HCEC 1CT (cell line): Measurements from ENCODE around the gene TLNRD1.

Experiments
- DNase-seq: peaks from one replicate; pipeline ENCODE4 v3.0.0-alpha.2; 2017

TLNRD1 gene

DNA sequence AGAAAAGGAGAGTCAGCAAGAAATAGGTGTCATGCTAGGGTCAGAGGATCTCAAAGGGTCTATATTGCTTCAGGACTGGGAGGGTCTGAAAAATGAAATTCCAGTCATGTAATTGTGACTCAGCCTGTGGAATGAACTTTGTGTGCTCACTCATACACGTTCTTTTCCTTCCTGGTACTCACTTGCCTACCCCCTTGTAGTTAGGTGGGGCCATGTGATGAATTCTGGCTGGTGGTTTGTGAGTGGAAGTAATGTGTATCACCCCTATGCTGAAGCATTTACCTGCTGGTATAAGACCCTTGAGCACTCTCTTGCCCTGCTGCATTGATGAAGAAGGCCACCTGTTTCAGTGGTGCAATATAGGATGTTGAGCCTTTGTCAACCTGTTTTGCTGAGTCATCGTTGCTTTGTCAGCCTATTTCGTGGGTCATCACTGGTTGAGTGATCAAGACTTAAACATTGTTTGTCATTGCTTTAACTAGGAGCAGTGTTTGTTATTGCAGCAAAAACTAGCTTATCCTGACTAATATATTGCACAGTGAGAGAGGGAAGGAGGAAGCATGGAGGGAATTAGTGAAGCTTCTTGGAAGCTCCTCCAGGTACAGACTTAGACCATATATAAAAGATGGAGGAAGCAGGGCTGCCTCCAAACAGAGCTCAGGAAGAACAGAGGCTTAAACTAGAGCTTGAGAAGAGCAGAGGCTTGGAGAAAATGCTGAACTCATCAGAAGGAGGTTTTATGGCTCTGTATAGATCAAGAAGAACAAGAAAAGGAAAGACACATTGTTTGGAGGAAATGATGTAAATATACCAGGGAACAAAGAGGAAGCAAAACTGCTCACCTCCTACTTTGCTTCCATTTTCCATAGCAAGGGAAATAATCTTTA is 28.9 kb downstream of the TLNRD1 start:
- DNase-seq, result peak; percentile 17

DNA sequence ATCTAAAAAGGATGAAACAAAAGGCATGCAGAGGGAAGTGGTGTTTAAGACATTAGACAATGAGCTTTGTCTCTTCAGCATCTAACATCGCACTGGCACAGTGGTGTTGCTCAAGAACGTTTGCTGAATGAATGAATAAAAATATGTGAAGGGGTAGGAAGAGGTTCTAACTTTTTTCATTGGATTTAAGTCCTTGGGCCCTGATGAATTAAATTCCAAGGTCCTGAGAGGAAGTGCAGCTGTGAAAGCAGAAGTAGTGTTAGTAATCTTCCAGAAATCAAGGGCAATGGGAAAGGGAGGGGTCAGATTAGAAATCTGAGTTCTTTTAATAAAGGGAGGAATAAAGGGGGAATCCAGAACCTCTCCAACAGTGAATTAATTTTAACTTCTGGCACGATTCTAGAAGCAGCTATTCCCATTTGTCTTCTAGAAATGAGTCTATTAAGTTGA is 29.6 kb downstream of the TLNRD1 start:
- DNase-seq, result no peak

DNA sequence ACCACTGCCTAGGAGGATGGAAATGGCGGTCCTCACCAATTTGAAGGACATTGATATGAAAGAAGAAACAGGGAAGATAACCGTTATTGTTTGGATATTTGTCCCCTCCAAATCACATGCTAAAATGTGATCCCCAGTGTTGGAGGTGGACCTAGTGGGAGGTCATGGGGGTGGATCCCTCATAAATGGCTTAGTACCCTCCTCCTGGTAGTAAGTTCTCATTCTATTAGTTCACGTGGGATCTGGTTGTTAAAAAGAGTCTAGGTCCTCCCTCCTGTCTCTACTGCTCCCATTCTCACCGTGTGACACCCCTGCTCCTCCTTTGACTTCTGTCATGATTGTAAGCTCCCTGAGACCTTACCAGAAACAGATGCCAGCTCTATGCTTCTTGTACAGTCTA is 30.5 kb downstream of the TLNRD1 start:
- no peak for DNase-seq

DNA sequence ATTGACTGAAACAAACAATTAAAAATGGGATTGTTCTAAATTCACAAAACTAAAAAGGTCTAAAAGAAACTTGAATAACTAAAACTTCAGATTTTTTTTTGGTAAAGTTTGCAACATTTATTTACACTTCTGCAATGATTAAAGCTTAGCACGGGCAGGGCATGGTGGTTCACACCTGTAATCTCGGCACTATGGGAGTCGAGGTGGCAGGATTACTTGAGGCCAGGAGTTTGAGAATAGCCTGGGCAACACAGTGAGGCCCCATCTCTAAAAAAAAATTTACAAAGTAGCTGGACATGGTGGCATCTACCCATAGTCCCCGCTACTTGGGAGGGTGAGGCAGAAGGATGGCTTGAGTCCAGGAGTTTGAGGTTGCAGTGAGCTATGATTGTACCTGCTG is 31.6 kb downstream of the TLNRD1 start:
- DNase-seq, result no peak

DNA sequence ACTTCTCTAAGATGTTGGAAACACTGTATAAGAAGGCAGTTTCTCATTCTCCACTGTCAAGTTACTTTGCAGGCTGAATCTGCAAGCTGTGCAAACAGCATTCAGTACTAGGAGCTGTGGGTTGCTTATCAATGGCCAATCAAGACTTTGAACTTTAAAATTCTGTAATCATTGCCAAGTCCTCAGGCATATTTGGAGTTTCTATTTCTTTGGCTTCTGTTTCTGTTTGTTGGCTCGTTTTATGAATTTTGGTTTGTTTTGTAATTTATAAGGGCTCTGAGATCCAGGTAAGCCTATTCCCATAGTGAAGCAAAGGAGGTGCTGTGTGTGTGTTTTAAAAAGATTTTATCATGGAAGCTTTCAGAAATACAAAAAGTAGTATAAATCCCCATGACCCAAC is 32.1 kb downstream of the TLNRD1 start:
- no peak for DNase-seq

DNA sequence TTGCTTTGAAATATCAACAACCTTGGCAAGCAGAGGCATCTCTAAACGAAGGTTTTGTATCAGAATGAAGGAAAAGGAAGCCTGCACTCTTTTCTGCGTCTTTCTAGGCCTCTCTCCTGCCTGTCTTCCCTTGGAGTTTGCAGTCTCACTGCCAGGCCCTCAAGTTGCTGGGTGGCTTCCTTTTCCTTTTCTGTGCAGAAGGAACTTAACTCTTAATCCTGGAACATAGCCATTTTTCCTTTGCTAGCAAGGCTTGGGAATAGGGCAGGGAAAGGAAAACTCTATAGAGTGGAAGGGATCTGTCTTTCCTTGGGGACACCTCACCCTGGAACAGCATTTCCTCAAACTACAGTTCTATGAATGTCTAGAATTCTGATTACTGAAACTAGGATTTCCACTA is 32.8 kb downstream of the TLNRD1 start:
- no peak for DNase-seq

DNA sequence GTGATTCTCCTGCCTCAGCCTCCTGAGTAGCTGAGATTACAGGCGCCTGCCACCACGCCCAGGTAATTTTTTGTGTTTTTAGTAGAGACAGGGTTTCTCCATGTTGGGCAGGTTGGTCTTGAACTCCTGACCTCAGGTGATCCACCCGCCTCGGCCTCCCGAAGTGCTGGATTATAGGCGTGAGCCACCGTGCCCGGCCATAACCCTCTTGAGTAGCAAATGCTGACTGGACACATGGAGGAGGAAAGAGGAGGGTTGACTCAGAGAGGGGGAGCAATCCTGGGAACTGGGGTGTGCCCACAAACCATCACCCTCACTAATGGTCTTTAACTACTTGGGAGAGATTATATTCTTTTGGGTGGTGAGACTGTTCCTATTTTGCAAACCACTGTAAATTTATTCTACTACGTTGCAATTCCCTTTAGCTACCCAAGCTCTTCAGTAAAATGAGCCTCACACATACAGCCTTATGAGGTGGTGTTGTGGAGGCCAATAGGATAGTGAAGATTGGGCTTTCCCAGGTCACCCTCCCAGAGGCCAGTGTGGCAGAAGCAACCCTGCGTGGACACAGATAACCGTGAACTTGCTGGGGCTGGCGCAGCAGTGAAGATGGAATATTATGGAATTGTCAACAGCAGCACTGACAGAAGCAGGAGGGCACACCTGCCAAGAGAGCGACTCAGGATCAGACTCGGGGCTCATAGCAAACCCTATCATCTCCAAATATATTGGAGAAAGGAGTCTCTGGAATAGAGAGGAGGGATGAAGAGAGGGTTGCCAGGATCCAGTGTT is 37.4 kb downstream of the TLNRD1 start:
- no peak for DNase-seq

DNA sequence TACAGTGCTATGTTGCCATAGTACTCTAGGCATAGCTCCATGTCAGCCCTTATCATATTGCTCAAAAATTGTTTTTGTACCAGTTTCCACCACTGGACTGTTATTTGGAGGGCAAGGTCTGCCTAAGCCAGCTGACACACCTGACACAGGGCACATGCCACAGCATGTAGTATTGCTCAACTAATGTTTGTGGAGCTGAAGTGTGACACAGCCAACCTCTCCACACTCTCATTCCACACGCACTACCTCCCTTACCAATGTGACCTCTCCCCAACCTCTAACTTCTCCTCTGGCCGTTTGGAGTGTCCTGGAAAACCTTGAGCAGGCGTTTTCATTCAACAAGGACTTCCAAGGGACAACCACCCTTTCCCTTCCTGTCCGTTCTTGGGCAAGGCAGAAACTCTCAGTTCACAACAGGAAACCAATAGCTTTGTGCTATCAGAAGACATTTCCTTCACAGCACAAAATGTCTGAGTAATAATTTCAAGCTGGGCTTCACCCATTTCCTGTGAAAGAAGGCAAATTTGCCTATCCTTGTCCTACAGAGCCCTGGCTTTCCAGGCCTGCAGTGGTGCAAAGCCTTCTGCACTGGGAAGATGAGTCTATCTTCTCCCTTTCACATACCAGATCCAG is 38.4 kb downstream of the TLNRD1 start:
- no peak for DNase-seq

DNA sequence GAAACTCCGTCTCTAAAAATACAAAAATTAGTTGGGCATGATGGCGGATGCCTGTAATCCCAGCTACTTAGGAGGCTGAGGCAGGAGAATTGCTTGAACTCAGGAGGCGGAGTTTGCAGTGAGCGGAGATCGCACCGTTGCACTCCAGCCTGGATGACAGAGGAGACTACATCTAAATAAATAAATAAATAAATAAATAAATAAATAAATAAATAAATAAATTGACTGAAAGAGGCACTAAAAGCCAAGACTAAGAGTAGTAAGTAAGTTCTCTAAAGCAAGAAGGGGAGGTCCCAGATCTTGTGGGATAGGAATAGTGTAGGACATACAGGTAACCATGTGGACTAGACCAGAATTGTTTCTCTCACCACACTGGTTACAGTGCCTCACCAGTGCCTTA is 40.0 kb downstream of the TLNRD1 start:
- no peak for DNase-seq

DNA sequence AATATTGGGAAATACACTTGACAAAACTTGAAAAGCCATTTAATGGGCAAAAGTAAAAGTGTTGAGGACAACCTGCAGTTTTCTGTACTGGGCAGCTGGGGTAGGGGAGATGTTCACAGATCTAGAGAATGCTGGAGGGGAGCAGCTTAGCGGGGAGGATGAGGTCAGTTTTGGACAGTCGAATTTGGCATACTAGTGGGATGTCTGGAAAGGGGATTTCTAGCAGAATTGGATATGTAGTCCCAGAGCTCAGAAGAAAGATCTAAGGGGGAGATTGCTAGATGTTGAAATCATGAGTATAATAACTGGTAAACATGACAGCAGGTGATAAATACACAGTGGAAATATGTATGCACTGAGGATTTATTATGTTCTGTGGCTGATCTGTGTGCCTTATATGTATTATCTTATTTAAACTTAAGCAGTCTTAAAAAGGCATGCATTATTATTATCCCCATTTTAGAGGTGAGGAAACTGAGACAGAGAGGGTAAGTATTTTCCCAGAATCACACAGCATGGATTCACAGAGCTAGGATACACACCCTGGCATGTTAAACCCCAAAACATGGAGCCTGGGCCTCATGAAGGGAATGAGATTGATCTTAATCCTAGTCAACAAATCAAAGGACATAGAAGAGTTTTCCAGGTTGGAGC is 42.7 kb downstream of the TLNRD1 start:
- DNase-seq, result no peak

DNA sequence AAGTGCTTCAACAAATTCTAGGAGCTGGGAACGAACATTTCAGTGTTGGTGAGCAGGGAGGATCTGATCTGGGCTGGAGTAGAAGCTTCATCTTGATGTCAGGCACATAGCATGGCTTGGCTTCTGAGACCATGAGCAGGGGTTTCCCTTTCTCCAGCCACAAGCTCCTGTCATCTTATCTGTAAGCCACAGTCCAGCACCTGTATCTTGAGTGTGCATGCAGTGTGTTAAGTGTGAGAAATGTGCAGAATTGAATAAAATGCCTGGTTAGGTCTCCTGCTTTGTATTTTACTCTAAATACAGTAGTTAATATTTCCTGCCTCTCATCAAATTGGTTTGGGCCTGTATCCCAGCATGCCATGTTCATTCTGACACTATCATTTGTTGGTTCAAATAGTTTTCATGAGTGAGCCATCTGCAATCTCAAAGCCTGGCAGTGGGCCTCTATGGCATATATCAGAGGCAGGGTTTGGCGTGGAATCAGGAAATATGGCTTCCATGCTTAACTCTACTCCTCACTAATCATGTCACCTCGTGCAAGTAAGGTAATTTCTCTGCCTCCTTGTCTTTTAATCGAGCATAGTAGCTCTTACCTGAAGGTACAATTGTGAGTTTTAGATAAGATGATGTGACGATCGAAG is 43.3 kb downstream of the TLNRD1 start:
- no peak for DNase-seq

DNA sequence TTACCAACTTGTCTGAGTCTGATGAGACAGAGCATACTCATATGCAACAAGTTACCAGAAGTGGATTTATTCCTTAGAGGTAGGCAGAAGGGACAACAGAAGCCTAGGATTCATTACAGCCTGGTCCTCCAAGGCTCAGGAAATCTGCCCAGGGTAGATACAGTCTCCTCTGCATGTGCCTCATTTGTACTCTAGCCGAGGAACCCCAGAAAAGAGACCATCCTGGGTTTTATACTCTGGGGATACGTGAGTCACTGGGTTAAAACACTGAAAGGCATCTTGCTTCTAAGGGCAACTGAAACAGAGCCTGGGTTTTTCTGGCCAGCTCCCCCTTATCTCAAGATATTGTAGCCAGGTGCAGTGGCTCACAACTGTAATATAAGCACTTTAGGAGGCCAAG is 45.6 kb downstream of the TLNRD1 start:
- DNase-seq, result no peak

DNA sequence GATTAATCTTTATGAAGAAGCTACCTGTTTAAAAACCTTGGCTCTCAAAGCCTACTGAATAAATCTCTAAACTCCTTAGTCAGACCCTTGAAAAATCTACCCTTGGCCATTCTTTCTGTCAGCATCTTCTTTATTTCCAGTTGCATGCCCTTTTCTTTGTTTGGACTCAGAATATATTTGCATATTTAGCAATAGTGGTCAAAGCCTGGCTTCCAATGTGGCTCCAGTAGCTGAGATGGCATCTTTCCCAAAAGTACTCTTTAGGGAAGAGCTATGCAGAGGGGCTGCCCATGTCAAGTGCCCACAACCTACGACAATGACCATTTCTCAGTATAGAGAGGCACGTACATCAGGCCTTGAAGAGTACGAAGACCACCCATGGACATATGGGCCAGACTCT is 47.2 kb downstream of the TLNRD1 start:
- no peak for DNase-seq

DNA sequence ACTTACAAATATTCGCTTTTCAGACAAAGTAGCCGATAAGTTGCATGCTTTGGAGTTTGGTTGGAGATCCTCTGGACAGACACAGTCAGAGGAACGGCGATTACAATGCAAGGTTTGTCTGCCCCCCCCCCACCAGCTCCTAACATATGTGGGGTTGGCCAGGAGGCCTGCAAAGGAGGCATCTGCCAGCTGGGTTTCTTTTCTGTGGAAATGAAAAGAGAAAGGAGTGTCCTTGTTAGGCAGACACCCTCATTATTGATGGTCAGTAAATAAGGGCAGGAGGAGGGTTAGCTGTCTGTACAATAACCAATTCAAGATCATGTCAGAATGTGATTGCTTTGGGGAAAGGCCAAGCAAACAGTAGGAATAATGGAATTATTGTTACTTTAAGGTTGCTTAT is 49.1 kb downstream of the TLNRD1 start:
- DNase-seq, result no peak

DNA sequence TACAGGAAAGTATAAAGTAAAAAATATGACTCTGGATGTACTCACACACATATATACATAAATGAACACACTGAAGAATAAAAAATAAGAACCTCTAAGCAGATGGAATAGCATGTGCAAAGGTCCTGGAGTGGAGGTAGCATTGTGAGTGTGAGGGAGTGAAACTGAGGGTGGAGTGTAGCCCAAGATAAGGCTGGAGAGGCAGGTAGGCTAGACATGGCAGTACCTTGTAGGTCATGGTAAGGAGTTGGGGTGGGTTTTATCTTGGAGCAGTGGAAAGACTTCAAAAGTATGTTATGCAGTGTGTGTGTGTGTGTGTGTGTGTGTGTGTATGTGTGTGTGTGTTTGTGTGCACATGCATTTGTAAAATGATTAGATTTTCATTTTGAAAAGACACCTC is 49.5 kb downstream of the TLNRD1 start:
- no peak for DNase-seq

DNA sequence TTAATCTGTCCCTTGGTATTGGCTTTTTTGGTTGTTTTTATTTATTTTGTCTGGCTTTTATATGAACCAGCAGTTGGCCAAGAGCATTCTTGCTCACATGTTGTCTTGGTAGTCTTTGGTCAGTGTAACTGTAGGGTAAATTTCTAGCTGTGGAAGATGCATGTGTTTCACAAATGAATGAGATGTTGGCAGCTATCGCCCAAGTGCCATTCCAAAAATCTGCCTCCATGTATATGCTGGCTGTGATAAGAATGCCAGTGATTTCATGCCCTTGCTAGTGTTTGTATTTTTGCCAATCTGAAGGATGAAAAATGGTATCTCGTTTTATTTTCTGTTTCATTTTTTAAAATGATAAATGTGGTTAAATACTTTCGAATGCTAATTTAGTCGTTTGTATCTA is 50.1 kb downstream of the TLNRD1 start:
- DNase-seq, result no peak

DNA sequence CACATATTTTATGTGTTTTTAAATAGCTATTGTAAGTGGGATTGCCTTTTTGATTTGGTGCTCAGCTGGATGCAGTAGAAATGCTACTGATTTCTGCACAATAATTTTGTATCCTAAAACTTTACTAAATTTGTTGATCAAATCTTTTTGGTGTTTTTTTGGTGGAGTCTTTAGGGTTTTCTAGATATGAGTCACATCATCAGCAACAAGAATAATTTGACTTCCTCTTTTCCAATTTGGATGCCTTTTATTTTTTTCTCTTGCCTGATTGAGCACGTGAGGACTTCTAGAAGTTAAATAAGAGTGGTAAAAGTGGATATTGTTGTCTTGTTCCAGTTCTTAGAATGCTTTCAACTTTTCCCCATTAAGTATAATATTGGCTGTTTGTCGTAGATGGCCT is 51.3 kb downstream of the TLNRD1 start:
- DNase-seq, result no peak

DNA sequence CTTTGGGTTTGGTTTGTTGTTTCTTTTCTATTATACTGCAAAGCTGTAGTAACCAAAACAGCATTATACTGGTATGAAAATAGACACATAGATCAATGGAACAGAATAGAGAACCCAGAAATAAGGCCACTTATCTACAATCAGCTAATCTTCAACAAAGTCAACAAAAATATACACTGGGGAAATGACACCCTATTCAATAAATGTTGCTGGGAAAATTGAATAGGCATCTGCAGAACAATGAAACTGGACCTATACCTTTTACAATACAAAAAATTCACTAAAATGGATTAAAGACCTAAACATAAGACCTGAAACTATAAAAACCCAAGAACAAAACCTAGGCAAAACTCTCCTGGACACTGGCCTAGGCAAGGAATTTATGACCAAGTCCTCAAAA is 52.9 kb downstream of the TLNRD1 start:
- DNase-seq, result no peak

DNA sequence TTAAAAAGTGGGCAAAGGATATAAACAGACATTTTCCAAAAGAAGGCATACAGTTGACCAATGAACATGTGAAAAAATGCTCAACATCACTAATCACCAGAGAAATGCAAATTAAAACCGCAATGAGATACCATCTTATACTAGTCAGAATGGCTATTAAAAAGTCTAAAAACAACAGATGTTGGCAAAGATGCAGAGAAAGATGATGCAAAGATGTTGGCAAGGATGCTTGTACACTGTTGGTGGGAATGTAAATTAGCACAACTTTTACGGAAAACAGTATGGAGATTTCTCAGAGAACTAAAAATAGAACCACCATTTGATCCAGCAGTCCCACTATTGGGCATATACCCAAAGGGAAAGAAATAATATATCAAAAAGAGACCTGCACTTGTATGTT is 53.5 kb downstream of the TLNRD1 start:
- peak; percentile 34 for DNase-seq
